Measurements from ENCODE around the gene NPAS3.

NPAS3 gene

DNA sequence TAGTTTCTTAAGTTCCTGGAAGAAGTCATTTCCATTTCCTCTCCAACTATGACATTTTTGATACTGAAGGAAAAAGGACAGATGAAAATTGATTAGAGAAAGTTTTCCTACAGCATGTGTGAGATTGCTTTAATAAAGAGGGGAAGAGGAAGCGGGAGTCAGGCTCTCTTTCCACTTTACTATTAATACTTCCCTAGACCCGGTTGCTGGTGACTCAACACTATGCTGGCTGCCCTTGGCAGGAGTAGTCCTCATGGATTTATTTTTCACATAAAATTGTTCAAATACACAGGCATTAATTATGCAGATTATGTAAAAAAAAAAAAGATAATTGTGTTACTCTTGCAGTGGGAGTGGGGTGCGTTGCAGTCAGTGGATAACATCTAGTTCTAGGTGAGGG lies 718.8 kb downstream of the NPAS3 start:
- no peak for FAIRE-seq

DNA sequence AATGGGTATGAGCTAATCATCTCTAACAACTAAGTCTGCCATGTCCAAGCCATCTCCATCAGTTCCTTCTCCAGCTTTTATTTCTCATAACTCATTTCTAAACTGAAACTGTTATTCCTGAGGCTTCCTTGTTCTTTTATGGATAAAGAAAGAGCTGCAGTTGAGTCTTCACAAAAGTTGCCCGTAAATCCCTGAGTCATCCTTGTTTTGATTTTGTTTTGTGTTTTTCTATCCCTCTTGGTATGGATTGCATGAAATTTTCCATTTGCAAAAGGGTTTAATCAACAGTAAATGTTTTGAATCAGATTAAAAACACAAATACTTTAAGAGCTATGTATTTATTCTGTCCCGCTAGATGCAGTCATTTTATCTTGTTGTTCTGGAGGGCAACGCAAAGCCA lies 721.6 kb downstream of the NPAS3 start:
- no peak for FAIRE-seq

DNA sequence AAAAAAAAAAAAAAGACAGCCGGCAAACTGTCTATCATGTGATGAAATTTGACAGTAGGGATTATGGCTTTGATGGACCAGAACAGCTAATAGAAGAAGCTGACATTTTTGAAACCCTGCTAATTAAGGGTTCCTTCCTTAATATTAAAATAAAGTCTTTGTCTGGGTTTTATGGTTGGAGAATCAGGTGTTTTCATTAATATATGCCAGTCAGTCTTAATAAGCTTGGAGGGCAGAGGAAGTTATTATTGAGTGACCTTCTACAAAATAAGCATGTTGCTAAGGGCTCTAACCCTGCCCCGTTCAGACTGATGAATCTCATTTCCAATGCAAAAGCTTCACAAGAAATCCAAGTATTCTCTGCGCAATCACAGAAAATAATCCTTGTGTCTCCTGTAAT lies 722.4 kb downstream of the NPAS3 start:
- FAIRE-seq: no peak

DNA sequence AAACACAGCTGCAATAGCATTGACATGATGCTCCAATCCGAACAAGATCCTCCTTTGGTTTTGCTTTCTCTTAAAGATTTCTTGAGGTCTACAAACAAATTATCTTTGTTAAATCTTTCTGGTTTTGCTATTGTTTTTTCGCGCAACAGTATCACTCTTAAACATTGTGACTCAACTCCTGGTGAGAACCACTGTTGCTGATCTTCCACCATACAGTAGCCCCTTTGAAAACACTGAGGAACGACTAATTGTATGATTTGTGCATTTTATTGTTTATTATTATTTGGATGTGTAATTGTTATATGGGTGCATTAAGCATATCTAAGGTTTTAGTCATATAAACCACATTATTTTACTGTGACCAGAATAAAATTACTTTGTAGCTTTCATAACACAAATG lies 729.4 kb downstream of the NPAS3 start:
- FAIRE-seq: no peak

- no peak for FAIRE-seq
These were observed 730.4 kb downstream of the NPAS3 start for GRCh38 chr14:33669111-33669510.

DNA sequence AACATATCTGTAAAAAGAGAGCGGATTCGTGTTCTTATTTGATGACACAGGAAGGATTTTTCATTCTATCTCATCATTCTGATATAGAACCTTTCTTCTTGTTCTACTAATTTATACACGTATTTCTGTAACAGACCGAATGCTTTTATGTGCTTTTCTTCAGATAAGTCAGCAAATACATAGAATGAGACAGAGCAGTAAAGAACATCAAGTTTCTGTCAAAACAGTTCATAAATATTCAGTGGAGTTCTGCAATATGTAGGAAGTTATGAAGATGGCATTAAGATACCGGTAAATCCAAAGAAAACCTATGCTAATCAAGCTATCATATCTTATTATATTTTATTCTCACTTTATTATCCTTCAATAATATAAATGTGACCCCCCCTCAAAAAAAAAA lies 731.6 kb downstream of the NPAS3 start:
- no peak for FAIRE-seq

GRCh38 chr14:33671556-33671955 lies 732.9 kb downstream of the NPAS3 start:
- FAIRE-seq: no peak

DNA sequence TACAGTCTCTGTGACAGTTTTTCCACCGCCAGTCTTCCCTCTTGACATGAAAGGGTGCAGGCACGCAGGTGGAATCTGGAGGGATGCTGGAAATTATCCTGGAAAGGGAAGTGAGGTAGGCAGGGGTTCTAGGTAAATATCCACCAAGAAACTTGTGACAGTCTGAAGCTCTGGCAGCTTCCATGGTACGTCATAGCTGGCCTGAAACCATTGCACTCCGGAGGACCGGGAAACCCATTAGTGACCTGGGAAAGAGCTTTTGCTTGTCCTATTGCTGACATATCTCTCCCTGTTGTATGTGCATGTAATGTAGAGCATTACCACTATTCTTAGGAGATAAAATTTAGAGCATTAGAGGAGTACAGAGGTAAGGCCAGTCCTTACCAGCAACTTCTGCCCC lies 736.2 kb downstream of the NPAS3 start:
- no peak for FAIRE-seq

GRCh38 chr14:33675415-33676130 lies 736.9 kb downstream of the NPAS3 start:
- no peak for FAIRE-seq

DNA sequence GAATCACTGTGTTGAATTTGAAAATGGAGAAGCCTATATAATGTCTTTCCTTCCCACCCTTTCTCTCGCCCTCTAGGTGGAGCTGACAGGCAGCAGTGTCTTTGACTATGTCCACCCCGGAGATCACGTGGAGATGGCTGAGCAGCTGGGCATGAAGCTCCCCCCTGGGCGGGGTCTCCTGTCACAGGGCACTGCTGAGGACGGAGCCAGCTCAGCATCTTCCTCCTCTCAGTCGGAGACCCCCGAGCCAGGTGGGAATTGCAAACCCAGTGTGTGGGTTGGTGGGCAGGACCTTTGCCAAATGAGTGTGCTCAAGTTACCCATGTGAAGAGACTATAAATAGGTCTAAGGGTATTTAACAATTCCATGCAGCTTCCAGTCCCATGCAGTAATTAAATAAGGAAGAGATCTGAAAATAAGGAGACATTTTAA lies 737.5 kb downstream of the NPAS3 start:
- no peak for FAIRE-seq

- no peak for FAIRE-seq
These were observed 738.2 kb downstream of the NPAS3 start for GRCh38 chr14:33676891-33677290.

- FAIRE-seq: no peak
These were observed 739.3 kb downstream of the NPAS3 start for GRCh38 chr14:33678005-33678404.

GRCh38 chr14:33679025-33679424 lies 740.3 kb downstream of the NPAS3 start:
- no peak for FAIRE-seq

DNA sequence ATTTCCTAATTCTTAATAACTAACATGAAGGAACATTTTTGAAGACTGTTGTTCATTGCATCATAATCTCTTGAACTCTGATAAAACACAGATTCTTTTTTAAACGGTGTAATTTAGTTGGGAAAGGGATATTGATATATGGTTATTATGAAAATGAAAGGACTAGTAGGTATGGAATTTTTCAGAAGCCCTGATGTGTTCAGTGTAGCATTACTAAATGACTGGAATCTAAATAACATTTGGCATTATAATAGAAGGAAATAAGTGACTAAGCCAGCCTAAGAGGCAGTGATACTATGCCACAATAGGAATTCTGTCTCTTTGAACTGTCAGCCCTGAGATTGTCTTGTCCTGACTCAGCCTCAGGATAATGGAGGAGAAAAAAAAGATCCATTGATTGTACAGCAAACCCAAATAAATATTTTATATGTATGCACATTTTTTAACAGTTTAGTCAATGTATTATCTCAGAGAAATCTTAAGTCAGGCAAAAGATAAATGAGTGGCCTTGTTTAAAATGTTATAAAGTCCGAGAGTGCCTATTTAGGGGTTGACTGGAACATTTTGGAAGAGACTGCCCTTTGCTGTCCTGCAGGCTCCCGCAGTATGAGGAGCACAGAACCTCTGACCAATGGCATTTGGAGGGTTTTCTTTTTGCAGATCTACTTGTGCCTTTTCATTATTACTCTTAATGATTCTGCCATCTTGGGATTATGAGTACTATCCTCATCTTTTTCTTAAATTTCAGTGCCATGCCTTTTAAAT lies 741.0 kb downstream of the NPAS3 start:
- no peak for FAIRE-seq

DNA sequence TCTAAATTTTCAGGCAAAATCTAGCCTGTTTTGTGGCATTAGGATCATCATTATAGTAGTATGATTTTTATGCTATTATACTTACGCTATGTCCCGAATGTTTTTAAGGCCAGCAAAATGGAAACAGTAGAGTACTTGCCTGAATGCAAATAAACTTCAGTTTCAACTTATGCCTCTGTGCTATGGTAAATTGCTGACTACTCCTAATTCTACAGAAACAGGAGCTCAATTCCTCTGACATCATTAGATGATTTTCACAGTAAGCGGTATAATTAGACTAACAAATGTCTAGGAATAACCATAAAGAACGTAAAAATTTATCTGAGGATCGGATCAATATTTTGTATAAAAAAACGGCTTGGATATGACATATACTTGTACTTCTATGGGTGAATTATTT lies 742.2 kb downstream of the NPAS3 start:
- FAIRE-seq: no peak

DNA sequence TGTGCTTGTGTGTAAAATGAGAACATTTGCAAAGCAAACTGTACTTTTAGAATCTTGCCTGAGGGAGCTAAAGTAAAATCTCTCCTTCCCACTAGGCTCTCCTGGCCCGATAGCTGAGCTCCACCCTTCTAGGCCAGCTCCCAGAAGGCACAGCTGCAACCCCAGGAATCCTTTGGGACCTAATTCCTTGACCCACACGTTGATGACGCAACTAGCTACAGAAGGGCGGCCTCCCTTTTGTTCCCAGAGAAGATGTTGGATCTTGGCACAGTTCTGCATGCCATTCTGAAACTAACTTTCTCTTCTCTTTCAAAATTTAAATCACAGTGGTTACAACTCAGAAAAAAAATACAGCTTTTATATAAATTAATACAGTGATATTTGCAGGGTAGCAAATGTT lies 744.1 kb downstream of the NPAS3 start:
- FAIRE-seq: no peak

GRCh38 chr14:33685026-33685425 lies 746.3 kb downstream of the NPAS3 start:
- FAIRE-seq: no peak

- no peak for FAIRE-seq
These were observed 747.0 kb downstream of the NPAS3 start for GRCh38 chr14:33685698-33686097.

- FAIRE-seq: no peak
These were observed 747.5 kb downstream of the NPAS3 start for GRCh38 chr14:33686218-33686617.

GRCh38 chr14:33686856-33687255 lies 748.2 kb downstream of the NPAS3 start:
- FAIRE-seq: no peak

- FAIRE-seq: no peak
These were observed 751.0 kb downstream of the NPAS3 start for GRCh38 chr14:33689680-33690079.

- no peak for FAIRE-seq
These were observed 753.2 kb downstream of the NPAS3 start for GRCh38 chr14:33691907-33692306.

GRCh38 chr14:33692762-33693161 lies 754.1 kb downstream of the NPAS3 start:
- FAIRE-seq: no peak

GRCh38 chr14:33693237-33693636 lies 754.6 kb downstream of the NPAS3 start:
- no peak for FAIRE-seq

GRCh38 chr14:33696165-33696564 lies 757.5 kb downstream of the NPAS3 start:
- FAIRE-seq: no peak

All from G401.6 (cell line).